GM19455 (cell line): ENCODE measurements around the gene CCDC186.
A peak's percentile ranks its signal among the peaks of the same experiment; 100 is the strongest.

Source experiments
- ATAC-seq: cut with Tn5 transposase; IDR thresholded peaks from one replicate; pipeline ENCODE4 v1.9.1; 2021; ENCODE audit not compliant: unreplicated experiment

Gene CCDC186

GRCh38 chr10:114173921-114174694, at the start of gene CCDC186:
Gene CCDC186, minus strand, starts transcription at chr10:114174203. Its CDS starts 10,935 bp downstream, at chr10:114163268.
- peak; percentile 99 for ATAC-seq

DNA sequence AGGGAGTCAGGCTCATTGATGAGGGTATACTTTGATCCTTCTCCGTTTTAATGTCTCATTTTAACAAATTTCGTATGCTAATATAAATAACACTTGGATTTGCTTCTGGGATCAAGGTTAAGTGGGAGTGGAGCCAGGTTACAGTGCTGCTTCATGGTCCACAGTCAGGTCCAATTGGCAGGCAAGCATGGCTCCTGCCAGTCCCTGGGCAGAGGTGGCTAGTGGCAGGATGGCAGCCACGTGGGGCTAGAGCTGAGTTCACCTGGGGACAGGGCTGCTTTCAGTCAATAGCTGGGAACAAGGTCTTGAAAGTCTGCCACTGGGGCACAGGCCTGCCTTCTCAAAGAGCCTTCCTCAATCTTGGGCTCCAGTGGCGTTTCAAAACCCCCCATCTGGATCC, 49.1 kb upstream of the CCDC186 start:
- ATAC-seq: no peak

GRCh38 chr10:114221235-114221634, 47.2 kb upstream of the CCDC186 start:
- ATAC-seq: no peak

GRCh38 chr10:114220281-114220680, 46.3 kb upstream of the CCDC186 start:
- ATAC-seq: no peak

DNA sequence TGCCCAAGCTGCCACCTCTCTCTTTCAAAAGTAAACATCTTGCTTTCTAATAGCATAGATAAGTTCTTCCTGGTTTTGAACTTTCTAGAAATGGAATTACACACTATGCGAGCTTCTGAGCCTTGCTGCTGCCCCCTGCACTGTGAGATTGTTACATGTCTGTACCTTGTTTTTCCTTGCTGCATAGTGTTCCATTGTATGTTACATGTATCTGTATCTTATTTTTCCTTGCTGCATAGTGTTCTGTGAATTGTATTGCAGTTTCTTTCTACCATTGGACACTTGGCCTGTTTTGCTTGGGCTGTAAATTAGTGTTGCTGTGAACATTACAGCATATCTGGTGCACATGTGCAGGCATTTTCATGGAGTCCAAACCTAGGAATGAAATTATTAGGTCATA, 41.0 kb upstream of the CCDC186 start:
- no peak for ATAC-seq

GRCh38 chr10:114212153-114212552, 38.1 kb upstream of the CCDC186 start:
- ATAC-seq: no peak

DNA sequence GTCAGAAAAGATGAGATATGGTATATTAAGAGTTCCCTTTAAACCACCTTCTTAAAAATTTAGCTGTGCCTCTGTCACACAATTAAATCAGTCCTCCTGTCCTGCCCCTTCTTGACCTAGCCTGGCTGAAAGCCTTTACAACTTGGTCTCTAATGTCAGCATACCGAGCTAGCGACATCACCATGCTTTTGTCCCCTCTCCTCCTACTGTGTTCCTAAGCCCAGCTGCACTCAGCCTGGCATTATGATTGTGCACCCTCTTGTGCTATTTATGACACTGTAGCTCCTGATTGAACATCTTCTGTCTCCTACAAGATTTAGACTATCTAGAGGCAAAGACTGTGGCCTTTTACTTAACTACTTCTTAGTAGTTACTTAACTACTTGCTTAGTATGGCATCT, 34.3 kb upstream of the CCDC186 start:
- no peak for ATAC-seq

GRCh38 chr10:114207349-114207748, 33.3 kb upstream of the CCDC186 start:
- no peak for ATAC-seq

GRCh38 chr10:114206902-114207301, 32.9 kb upstream of the CCDC186 start:
- ATAC-seq: no peak

- ATAC-seq: no peak
These were observed 28.8 kb upstream of the CCDC186 start for GRCh38 chr10:114202812-114203211.

DNA sequence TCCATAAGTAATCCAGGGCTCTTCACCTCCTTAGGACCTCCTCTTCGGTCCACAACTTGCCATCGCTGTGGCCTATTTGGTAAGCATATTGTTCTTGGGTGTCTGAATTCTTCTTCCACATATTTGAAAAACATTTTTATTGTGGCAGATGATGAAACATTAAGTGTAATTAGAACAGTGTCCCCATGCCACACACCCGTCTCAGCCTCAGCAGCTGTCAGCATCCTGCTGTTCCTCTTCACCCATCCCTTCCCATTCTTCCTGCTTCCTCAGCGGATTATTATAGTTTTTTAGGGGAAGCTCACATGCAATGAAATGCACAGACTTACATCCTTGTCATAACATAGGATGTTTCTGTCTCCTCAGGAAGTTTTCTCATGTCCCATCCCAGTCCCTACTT, 25.2 kb upstream of the CCDC186 start:
- ATAC-seq: no peak

GRCh38 chr10:114195079-114195478, 21.1 kb upstream of the CCDC186 start:
- peak; percentile 92 for ATAC-seq

DNA sequence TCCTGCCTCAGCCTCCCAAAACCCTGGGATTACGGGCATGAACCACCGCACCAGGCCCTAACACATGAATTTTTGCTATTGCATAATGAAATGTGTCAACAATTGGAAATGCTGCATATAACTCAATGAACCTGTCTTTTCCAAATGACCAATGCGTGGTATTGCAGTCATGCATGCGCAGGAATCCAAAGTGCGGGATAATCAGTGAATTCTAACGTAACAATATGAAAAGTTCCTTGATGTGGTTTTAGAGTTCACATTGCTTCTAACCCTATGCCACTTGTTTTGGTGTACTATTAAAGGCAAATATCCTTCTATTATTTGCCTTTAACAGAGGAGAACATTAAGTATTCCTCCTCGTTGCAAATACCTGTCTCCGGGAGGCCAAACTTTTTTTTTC, 15.7 kb upstream of the CCDC186 start:
- ATAC-seq: no peak

DNA sequence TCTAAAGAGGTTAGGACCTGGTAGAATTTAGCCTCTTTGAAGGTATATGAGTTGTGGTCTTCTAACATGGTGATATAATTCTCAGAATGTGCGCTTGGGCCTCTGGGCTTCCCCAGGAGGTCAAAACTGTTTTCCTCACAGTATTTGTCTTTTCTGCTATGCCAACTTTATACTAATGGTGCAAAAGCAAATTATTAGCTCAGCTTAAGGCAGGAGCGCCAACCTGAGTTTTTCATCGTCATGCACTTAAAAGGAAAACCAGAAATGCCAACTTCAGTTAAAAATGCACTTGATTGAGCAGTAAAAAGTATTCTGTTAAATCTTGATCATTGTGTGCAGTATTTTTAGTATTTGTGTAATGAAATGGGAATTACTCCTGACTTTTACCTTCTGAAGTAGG, 14.9 kb upstream of the CCDC186 start:
- ATAC-seq: no peak

- ATAC-seq: no peak
These were observed 14.0 kb upstream of the CCDC186 start for GRCh38 chr10:114188001-114188400.

DNA sequence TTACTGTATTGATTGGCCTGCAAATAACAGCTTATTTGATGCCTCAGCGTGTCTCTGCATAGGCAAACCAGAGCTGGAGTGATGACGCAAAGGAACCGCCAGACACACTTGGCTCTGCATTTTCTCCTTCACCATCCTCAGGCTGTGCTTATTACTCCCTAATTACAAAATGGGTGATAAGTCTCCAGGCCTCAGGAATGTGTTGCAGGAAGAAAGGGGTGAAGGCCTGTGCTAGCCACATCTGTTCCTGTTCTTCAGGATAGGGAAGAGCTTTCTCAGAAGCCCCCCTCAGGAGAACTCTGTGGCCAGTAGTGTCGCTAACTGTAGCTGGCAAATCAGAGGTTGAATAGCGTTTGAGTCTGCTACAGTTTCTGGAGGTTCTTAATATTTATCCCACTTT, 10.3 kb upstream of the CCDC186 start:
- no peak for ATAC-seq

- no peak for ATAC-seq
These were observed 9.6 kb upstream of the CCDC186 start for GRCh38 chr10:114183563-114183962.

- no peak for ATAC-seq
These were observed 8.0 kb upstream of the CCDC186 start for GRCh38 chr10:114181971-114182370.

DNA sequence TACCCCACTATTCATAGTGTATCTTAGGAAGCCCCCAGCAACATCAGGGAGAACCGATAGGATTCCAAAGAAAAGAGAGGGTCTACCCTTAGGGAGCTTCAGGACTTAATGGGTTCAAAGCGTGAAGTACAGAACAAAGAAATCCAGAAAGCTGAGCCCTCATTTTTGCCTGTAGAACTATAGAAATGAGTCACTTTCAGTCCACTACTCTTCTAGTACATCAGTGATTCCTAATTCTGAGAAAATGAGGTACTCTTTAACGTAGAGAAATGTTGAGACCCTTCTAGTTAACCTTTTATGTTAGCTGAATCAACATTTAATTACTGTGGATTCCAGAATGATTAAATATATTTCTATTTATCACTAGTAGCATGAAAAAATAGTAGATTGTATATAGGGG, 6.9 kb upstream of the CCDC186 start:
- ATAC-seq: no peak

- no peak for ATAC-seq
These were observed 5.7 kb upstream of the CCDC186 start for GRCh38 chr10:114179747-114180146.

DNA sequence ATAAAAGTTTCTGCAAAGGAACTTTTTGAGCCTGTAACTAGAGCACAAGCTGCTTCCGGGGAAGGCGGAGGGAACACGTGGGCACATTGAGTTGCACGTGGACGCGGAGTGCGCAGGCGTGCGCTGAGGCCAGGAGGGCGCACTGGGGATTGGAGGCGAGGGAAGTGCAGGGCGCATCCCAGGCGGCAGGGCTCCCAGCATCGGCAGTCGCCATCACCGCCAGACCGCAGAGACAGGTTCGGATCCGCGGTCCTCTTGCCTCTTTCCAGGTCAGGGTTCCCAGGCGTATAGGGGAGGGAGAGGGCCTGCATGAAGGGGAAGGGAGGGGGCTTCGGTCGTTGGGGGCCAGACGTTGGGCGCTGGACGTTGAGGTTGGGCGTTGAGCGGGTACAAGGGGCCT, 5.1 kb upstream of the CCDC186 start, which contains the start of gene TDRD1:
Gene TDRD1 (plus strand): TSS at position 206 of the 400 bp plus-strand sequence. CDS start 8,479 bp downstream, outside the sequence.
- ATAC-seq: no peak

GRCh38 chr10:114176511-114176910, 2.5 kb upstream of the CCDC186 start:
- no peak for ATAC-seq

DNA sequence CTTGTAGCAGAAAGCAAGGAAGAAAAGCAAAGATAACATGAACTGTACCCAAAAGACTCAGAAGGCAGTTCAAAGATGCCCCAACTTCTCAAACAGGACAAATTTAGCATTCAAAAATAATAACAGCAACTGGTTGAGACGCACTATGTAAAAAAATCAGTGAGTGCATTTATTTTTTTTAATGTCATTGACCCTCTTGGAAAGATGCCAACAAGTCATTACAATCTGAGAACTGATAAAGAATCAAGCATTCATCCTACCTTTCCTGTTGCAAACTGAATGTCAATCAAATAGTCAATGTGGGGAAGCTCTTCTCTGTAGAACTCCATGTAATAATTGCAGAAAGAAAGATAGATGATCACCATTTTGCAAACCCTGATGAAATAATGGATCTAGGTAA, 1.7 kb upstream of the CCDC186 start:
- ATAC-seq: no peak
